ENCODE data around the gene ANK3.

DNA sequence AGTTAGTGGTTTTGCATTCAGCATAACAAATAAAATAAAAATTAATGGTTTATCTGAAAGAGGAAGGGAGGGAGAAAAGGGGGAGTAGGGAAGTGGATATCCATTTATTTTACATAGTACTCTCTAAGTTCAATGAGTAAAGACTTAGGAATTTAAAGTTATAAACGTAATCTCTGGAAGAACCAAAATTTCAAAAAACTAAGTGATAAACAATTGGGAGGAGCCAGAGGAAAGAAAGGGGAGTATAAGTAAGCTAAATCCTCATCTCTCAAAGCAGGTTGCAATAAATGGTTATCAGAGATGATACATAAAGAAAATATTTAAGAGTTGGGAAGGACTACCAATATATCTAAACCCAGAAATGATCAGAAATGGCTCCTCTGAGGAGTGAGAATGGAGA is 46.4 kb downstream of the ANK3 start:
- TF ChIP-seq CTCF (conservative IDR thresholded peaks at IDR 0.05): no peak
- TF ChIP-seq EZH2 (IDR thresholded peaks at IDR 0.05; ENCODE audit: low read depth): no peak
